HEK293 (cell line): ENCODE results near the gene CHMP3.

Source experiments
- CTCF ChIA-PET: fragments of 350-600 bp; formaldehyde crosslinking; extraction: SDS; loops from one replicate; lab custom pipeline; 2021; ENCODE audit warnings: antibody characterized with exemption; lab: Yijun Ruan, JAX
- POLR2A ChIA-PET: fragments of 300-600 bp; formaldehyde crosslinking; extraction: SDS; loops from one replicate; lab custom pipeline; 2020; ENCODE audit warnings: antibody characterized with exemption, inconsistent platforms; lab: Yijun Ruan, JAX
- H3K27ac ChIP-seq: fragments of 200-500 bp; sonication (Bioruptor generic); 2 replicates; pipeline ENCODE4 v1.5.1; 2014; ENCODE audit warnings: low read depth, low read length, control low read depth, inconsistent platforms; ENCODE audit errors: extremely low read depth
- H3K36me3 ChIP-seq, 2 experiments: fragments of 200-500 bp in 1 of 2; sonication (Bioruptor generic) in 1 of 2; 1 replicate in 1 of 2; 2 replicates in 1 of 2; pipeline ENCODE4 v1.5.1; 2014 to 2017; ENCODE audit warnings: inconsistent platforms in 2 of 2, low read length in 2 of 2; ENCODE audit not compliant: control insufficient read depth in 2 of 2, insufficient read depth in 1 of 2
- H3K4me1 ChIP-seq: fragments of 200-500 bp; sonication (Bioruptor generic); 2 replicates; pipeline ENCODE4 v1.5.1; 2014; ENCODE audit warnings: mild to moderate bottlenecking, low read length, inconsistent platforms; ENCODE audit not compliant: control insufficient read depth, insufficient read depth
- H3K4me3 ChIP-seq: 2 replicates; pipeline ENCODE4 v1.5.1; 2011; ENCODE audit warnings: low read depth, mild to moderate bottlenecking, control low read depth, low read length, moderate library complexity
- H3K9me3 ChIP-seq: fragments of 200-500 bp; sonication (Bioruptor generic); 2 replicates; pipeline ENCODE4 v1.5.1; 2014; ENCODE audit warnings: low read depth, low read length, inconsistent platforms; ENCODE audit not compliant: control insufficient read depth, insufficient read depth
- EGR2 ChIP-seq: fragments of 450-650 bp; formaldehyde crosslinking; IDR thresholded peaks from 2 replicates; pipeline ENCODE4 v1.5.1; 2016; ENCODE audit warnings: low read depth, missing biosample characterization, missing genetic modification characterization
- IKZF3 ChIP-seq: fragments of 450-650 bp; IDR thresholded peaks from 2 replicates; pipeline ENCODE4 v1.5.0; 2018; ENCODE audit warnings: missing biosample characterization, mild to moderate bottlenecking, missing genetic modification characterization, moderate library complexity
- KLF7 ChIP-seq: fragments of 450-650 bp; formaldehyde crosslinking; IDR thresholded peaks from 2 replicates; pipeline ENCODE4 v1.5.1; 2016; ENCODE audit warnings: missing biosample characterization, missing genetic modification characterization, borderline replicate concordance
- KLF9 ChIP-seq: fragments of 450-650 bp; formaldehyde crosslinking; IDR thresholded peaks from 2 replicates; pipeline ENCODE4 v1.5.1; 2016; ENCODE audit warnings: missing biosample characterization, missing genetic modification characterization, low read depth
- MZF1 ChIP-seq: fragments of 450-650 bp; formaldehyde crosslinking; IDR thresholded peaks from 2 replicates; pipeline ENCODE4 v1.5.1; 2017; ENCODE audit warnings: missing biosample characterization, missing genetic modification characterization, borderline replicate concordance
- SETDB1 ChIP-seq: IDR thresholded peaks from one replicate; pipeline ENCODE4 v1.6.1; 2017; ENCODE audit warnings: mild to moderate bottlenecking, low read length, moderate library complexity, mixed read lengths; ENCODE audit not compliant: insufficient read length
- YY1 ChIP-seq: fragments of 450-650 bp; formaldehyde crosslinking; IDR thresholded peaks from 2 replicates; pipeline ENCODE4 v1.5.1; 2018; ENCODE audit warnings: missing biosample characterization, missing genetic modification characterization
- ZBTB44 ChIP-seq: fragments of 450-650 bp; IDR thresholded peaks from 2 replicates; pipeline ENCODE4 v1.5.1; 2018; ENCODE audit warnings: missing biosample characterization, mild to moderate bottlenecking, missing genetic modification characterization
- ZNF132 ChIP-seq: fragments of 450-650 bp; formaldehyde crosslinking; IDR thresholded peaks from 2 replicates; pipeline ENCODE4 v1.5.1; 2017; ENCODE audit warnings: missing biosample characterization, missing genetic modification characterization, borderline replicate concordance
- ZNF18 ChIP-seq: fragments of 450-650 bp; formaldehyde crosslinking; IDR thresholded peaks from 2 replicates; pipeline ENCODE4 v1.5.1; 2016; ENCODE audit warnings: missing biosample characterization, missing genetic modification characterization
- ZNF214 ChIP-seq: fragments of 450-650 bp; formaldehyde crosslinking; IDR thresholded peaks from 2 replicates; pipeline ENCODE4 v1.5.1; 2017; ENCODE audit warnings: missing biosample characterization, mild to moderate bottlenecking, missing genetic modification characterization, borderline replicate concordance
- ZNF24 ChIP-seq: fragments of 450-650 bp; formaldehyde crosslinking; IDR thresholded peaks from 2 replicates; pipeline ENCODE4 v1.5.1; 2016; ENCODE audit warnings: missing biosample characterization, missing genetic modification characterization
- ZNF354C ChIP-seq: fragments of 450-650 bp; formaldehyde crosslinking; IDR thresholded peaks from 2 replicates; pipeline ENCODE4 v1.5.1; 2016; ENCODE audit warnings: missing biosample characterization, missing genetic modification characterization, low read depth, borderline replicate concordance
- ZNF433 ChIP-seq: fragments of 450-650 bp; formaldehyde crosslinking; IDR thresholded peaks from 2 replicates; pipeline ENCODE4 v1.5.1; 2016; ENCODE audit warnings: missing biosample characterization, missing genetic modification characterization, low read depth
- ZNF488 ChIP-seq: fragments of 450-650 bp; formaldehyde crosslinking; IDR thresholded peaks from 2 replicates; pipeline ENCODE4 v1.5.1; 2016; ENCODE audit warnings: missing biosample characterization, missing genetic modification characterization
- ZNF555 ChIP-seq: fragments of 450-650 bp; formaldehyde crosslinking; conservative IDR thresholded peaks from 2 replicates; pipeline ENCODE4 v1.5.1; 2017; ENCODE audit warnings: missing biosample characterization, mild to moderate bottlenecking, missing genetic modification characterization, inconsistent platforms
- ZNF600 ChIP-seq: fragments of 450-650 bp; formaldehyde crosslinking; IDR thresholded peaks from 2 replicates; pipeline ENCODE4 v1.5.1; 2016; ENCODE audit warnings: missing biosample characterization, missing genetic modification characterization
- ZNF792 ChIP-seq: fragments of 450-650 bp; formaldehyde crosslinking; IDR thresholded peaks from 2 replicates; pipeline ENCODE4 v1.5.1; 2016; ENCODE audit warnings: missing biosample characterization, missing genetic modification characterization
- ZNF843 ChIP-seq: fragments of 450-650 bp; formaldehyde crosslinking; IDR thresholded peaks from 2 replicates; pipeline ENCODE4 v1.5.1; 2016; ENCODE audit warnings: missing biosample characterization, missing genetic modification characterization
- ZSCAN5A ChIP-seq: fragments of 450-650 bp; formaldehyde crosslinking; IDR thresholded peaks from 2 replicates; pipeline ENCODE4 v1.5.1; 2016; ENCODE audit warnings: missing biosample characterization, missing genetic modification characterization

The CHMP3 gene

GRCh38 chr2:86596118-86596517 lies 32.9 kb upstream of the CHMP3 start:
- Histone ChIP-seq H3K9me3 (no peaks in the 10 kb centered on the region), H3K27ac (no peak overlapping the region), H3K36me3 (no peaks in the 10 kb centered on the region), H3K4me1 (no peaks in the 10 kb centered on the region), H3K4me3 (no peak overlapping the region)
- CTCF ChIA-PET = no interaction called here
- POLR2A ChIA-PET = no interaction called here
- TF ChIP-seq ZSCAN5A (no peak), KLF7 (tag by site-specific recombination) (no peak), ZNF433 (tag by site-specific recombination) (no peak), MZF1 (tag by site-specific recombination) (no peak), ZNF214 (tag by site-specific recombination) (no peak), ZNF600 (tag by site-specific recombination) (no peak), ZNF488 (tag by site-specific recombination) (no peak), ZNF843 (tag by site-specific recombination) (no peak), EGR2 (tag by site-specific recombination) (no peak), ZNF132 (tag by site-specific recombination) (no peak), ZNF354C (no peak), IKZF3 (no peak), ZNF555 (tag by site-specific recombination) (no peak), ZBTB44 (tag by site-specific recombination) (no peak), ZNF792 (tag by site-specific recombination) (no peak), KLF9 (tag by site-specific recombination) (no peak), SETDB1 (no peak)

- no peaks in the 10 kb centered on the region for H3K9me3 ChIP-seq
- H3K27ac ChIP-seq = no peak overlapping the region
- no peaks in the 10 kb centered on the region for H3K36me3 ChIP-seq
- TF ChIP-seq YY1 (tag by site-specific recombination) = no peak
- TF ChIP-seq ZNF18 (tag by site-specific recombination) = no peak
- no peak for TF ChIP-seq ZNF24 (tag by site-specific recombination)
- TF ChIP-seq, all 188 proteins: peak for 0
- H3K4me1 ChIP-seq = no peaks in the 10 kb centered on the region
- ChIA-PET CTCF (interaction anchor here (0.6 to 1.2 kb wide), 2 partner anchors 17 to 195 kb away, joined by 3 to 4 read pairs; no protein-coding TSS in a partner anchor), POLR2A (interaction anchor here (0.8 kb wide), 1 partner anchor 152 kb away, joined by 3 read pairs; the partner anchor contains the start of gene KDM3A)
- H3K4me3 ChIP-seq = no peak overlapping the region
These were observed 30.0 kb upstream of the CHMP3 start for GRCh38 chr2:86593266-86593665.
